Hepatocyte (in vitro differentiated cells): ENCODE results near the gene ENOX1.

Experiments
- EZH2 ChIP-seq: fragments of 200-600 bp; sonication (generic); IDR thresholded peaks from 2 replicates; pipeline ENCODE4 v1.6.1; 2016; ENCODE audit warnings: antibody characterized with exemption, mild to moderate bottlenecking, borderline replicate concordance
- EZH2phosphoT487 ChIP-seq: fragments of 200-600 bp; sonication (generic); IDR thresholded peaks from one replicate; pipeline ENCODE4 v1.6.1; 2018; ENCODE audit warnings: antibody characterized with exemption, mild to moderate bottlenecking, low read depth, moderate library complexity; ENCODE audit not compliant: unreplicated experiment, severe bottlenecking
- TF ChIP-seq, protein P1 (sequence below): fragments of 200-600 bp; sonication (generic); IDR thresholded peaks from 2 replicates; pipeline ENCODE4 v1.5.1; 2016; ENCODE audit warnings: antibody characterized with exemption, mild to moderate bottlenecking; ENCODE audit not compliant: poor library complexity

DNA sequence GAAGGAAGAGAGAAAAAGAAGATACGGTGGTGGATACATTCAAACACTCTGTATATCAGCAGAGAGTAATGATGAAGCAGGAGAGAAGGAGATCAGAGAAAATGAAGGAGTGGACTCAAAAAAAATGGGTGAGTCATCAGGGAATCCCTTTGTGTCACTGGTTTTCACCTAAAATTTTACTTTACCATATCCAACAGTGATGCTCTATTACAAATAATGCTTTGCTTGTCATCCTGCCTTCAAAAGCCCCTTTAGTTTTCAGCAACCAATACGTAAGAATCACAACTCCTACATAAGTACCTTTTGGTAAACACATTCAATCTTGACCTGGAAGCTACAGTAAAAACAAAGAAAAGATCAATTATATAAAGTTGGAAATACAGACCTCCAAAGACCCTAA, 88.8 kb downstream of the ENOX1 start:
- TF ChIP-seq EZH2phosphoT487 (no peak), EZH2 (no peak)
- TF ChIP-seq, protein P1, sequence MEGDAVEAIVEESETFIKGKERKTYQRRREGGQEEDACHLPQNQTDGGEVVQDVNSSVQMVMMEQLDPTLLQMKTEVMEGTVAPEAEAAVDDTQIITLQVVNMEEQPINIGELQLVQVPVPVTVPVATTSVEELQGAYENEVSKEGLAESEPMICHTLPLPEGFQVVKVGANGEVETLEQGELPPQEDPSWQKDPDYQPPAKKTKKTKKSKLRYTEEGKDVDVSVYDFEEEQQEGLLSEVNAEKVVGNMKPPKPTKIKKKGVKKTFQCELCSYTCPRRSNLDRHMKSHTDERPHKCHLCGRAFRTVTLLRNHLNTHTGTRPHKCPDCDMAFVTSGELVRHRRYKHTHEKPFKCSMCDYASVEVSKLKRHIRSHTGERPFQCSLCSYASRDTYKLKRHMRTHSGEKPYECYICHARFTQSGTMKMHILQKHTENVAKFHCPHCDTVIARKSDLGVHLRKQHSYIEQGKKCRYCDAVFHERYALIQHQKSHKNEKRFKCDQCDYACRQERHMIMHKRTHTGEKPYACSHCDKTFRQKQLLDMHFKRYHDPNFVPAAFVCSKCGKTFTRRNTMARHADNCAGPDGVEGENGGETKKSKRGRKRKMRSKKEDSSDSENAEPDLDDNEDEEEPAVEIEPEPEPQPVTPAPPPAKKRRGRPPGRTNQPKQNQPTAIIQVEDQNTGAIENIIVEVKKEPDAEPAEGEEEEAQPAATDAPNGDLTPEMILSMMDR, result no peak
